T-helper 1 cell treated with Interleukin-12 subunit alpha and Interleukin-12 subunit beta and Interleukin-4 antibody, amounts not matched to agents 30 ng/mL and 1 ng/mL, for 36 hours (primary cell): Measurements from ENCODE around the gene PRSS50. TPM values are rescaled to one million over a fixed set of nuclear protein-coding genes. Genes with fewer than 3 reads are reported as not detected.

Source experiments
- total RNA-seq: library from RNA; stranded (reverse); gene quantifications from 2 replicates; pipeline ENCODE4 v1.2.3, GENCODE V29; 2022

The PRSS50 gene
- total RNA-seq, 1 donor from 2014 or later = not detected

Other genes with a start within 250 kb of the PRSS50 start
- not detected in 2 replicates for gene RTP3, start 219.9 kb downstream of the PRSS50 start, total RNA-seq
- gene LRRC2, start 151.6 kb downstream of the PRSS50 start, total RNA-seq = 0.12 and 0.15 TPM in 2 replicates
- gene FAM240A, start 105.3 kb downstream of the PRSS50 start, total RNA-seq = not detected in 2 replicates
- 1.6 and 1.9 TPM in 2 replicates for gene ALS2CL, start 24.2 kb downstream of the PRSS50 start, total RNA-seq
- not detected in 2 replicates for gene TMIE, start 16.5 kb downstream of the PRSS50 start, total RNA-seq
- not detected in 2 replicates for gene MYL3, start 145.6 kb upstream of the PRSS50 start, total RNA-seq
- gene PTH1R, start 159.9 kb upstream of the PRSS50 start, total RNA-seq = not detected in 2 replicates